ENCODE measurements around the gene DLGAP4.
"Not testable (repeated sequence)": the region's sequence is repeated elsewhere in the genome, so short reads cannot be mapped to it uniquely, and the experiment has no call there.

DNA sequence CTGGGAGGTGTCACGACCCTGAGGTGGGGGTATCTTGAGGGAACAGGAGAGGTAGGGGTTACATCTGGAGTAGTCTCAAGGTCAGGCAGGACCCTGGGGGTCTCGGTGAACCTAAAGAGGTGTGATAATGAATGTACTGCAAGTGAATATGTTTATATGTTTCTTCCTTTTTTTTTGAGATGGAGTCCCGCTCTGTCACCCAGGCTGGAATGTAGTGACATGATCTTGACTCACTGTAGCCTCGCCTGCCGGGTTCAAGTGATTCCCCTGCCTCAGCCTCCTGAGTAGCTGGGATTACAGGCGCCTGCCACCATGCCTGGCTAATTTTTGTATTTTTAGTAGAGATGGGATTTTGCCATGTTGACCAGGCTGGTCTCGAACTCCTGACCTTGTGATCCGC lies 168.9 kb downstream of the DLGAP4 start:
- not testable (repeated sequence) for TF ChIP-seq ZNF274 (IDR thresholded peaks at IDR 0.05; ENCODE audit: borderline replicate concordance, extremely low read depth, low read length); JUND (IDR thresholded peaks at IDR 0.05; ENCODE audit: low read length); SIN3A (conservative IDR thresholded peaks at IDR 0.05 in 1 of 2, IDR thresholded peaks at IDR 0.05 in 1 of 2; ENCODE audit: low read depth in 1 of 2, low read length in 2 of 2); EP300 (IDR thresholded peaks at IDR 0.05; ENCODE audit: borderline replicate concordance in 1 of 2, low read depth in 2 of 2, low read length in 2 of 2); TCF12 (IDR thresholded peaks at IDR 0.05; ENCODE audit: low read depth, low read length); RXRA (IDR thresholded peaks at IDR 0.05; ENCODE audit: insufficient read depth, low read depth, low read length); RAD21 (IDR thresholded peaks at IDR 0.05 in 1 of 2, conservative IDR thresholded peaks at IDR 0.05 in 1 of 2; ENCODE audit: low read depth in 2 of 2, low read length in 2 of 2); KDM5A (IDR thresholded peaks at IDR 0.05; ENCODE audit: low read length); POLR2A (IDR thresholded peaks at IDR 0.05; ENCODE audit: control extremely low read depth in 1 of 2, low read depth in 2 of 2, low read length in 2 of 2); BRCA1 (IDR thresholded peaks at IDR 0.05; ENCODE audit: low read depth, low read length); E2F6 (IDR thresholded peaks at IDR 0.05); EZH2 (IDR thresholded peaks at IDR 0.05; ENCODE audit: low read depth, low read length, severe bottlenecking)
- TF ChIP-seq, protein P1, sequence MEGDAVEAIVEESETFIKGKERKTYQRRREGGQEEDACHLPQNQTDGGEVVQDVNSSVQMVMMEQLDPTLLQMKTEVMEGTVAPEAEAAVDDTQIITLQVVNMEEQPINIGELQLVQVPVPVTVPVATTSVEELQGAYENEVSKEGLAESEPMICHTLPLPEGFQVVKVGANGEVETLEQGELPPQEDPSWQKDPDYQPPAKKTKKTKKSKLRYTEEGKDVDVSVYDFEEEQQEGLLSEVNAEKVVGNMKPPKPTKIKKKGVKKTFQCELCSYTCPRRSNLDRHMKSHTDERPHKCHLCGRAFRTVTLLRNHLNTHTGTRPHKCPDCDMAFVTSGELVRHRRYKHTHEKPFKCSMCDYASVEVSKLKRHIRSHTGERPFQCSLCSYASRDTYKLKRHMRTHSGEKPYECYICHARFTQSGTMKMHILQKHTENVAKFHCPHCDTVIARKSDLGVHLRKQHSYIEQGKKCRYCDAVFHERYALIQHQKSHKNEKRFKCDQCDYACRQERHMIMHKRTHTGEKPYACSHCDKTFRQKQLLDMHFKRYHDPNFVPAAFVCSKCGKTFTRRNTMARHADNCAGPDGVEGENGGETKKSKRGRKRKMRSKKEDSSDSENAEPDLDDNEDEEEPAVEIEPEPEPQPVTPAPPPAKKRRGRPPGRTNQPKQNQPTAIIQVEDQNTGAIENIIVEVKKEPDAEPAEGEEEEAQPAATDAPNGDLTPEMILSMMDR (IDR thresholded peaks at IDR 0.05; ENCODE audit: control extremely low read depth in 1 of 3, insufficient read depth in 1 of 3, low read depth in 1 of 3, low read length in 3 of 3) = not testable (repeated sequence)

All from H1 (cell line).